ENCODE results near the gene GABRB2. TPM values are rescaled to one million over a fixed set of nuclear protein-coding genes. Genes with fewer than 3 reads are reported as not detected.
A peak's percentile ranks its signal among the peaks of the same experiment; 100 is the strongest.

The GABRB2 gene
- total RNA-seq, 3 donors from 2014 or later (not counting 1 experiment from before 2014, with no cell fraction given) = not detected

GRCh38 chr5:161546095-161546469 is 443 bp downstream of the GABRB2 start:
- Mint-ChIP-seq H3K9me3 (peaks cover 0 to 5% of the 10 kb centered on the region in 2 donors), H3K36me3 (no peaks in the 10 kb centered on the region), H3K27me3 (ENCODE audit: low read depth in 2 of 2) (peaks cover 23 to 31% of the 10 kb centered on the region in 2 donors), H3K4me3 (no peak overlapping the region), H3K4me1 (peaks cover 0 to 9% of the 10 kb centered on the region in 2 donors), H3K27ac (no peak overlapping the region)
- Histone ChIP-seq H3K4me1 (ENCODE audit: control insufficient read depth, insufficient read depth, low read length) (peaks cover 6% of the 10 kb centered on the region), H3K27me3 (ENCODE audit: control insufficient read depth, insufficient read depth, low read length) (peaks cover 13% of the 10 kb centered on the region), H3K4me3 (ENCODE audit: low read length) (no peak overlapping the region), H3K36me3 (ENCODE audit: control insufficient read depth, insufficient read depth, low read length) (no peaks in the 10 kb centered on the region), H3K9me3 (ENCODE audit: control insufficient read depth, insufficient read depth, low read length) (no peaks in the 10 kb centered on the region), H3K27ac (ENCODE audit: low read length) (no peak overlapping the region)
- no peak for DNase-seq
- no peak for TF ChIP-seq CTCF (IDR thresholded peaks at IDR 0.05)
- ATAC-seq = no peak
- WGBS (ENCODE audit: insufficient coverage) = 5% methylated on average over 8 of the region's 8 CpGs
- intact Hi-C loops (cut with micrococcal nuclease) = no loop called here

- WGBS (ENCODE audit: insufficient coverage) = 19% methylated on average over 8 of the region's 8 CpGs
- intact Hi-C loops (cut with micrococcal nuclease) = no loop called here
- Mint-ChIP-seq H3K27ac (no peak overlapping the region), H3K9me3 (peaks cover 0 to 5% of the 10 kb centered on the region in 2 donors), H3K27me3 (ENCODE audit: low read depth in 2 of 2) (peaks cover 23 to 31% of the 10 kb centered on the region in 2 donors), H3K4me1 (peaks cover 0 to 9% of the 10 kb centered on the region in 2 donors), H3K36me3 (no peaks in the 10 kb centered on the region), H3K4me3 (no peak overlapping the region)
- H3K4me3 ChIP-seq (ENCODE audit: low read length) = no peak overlapping the region
- H3K27ac ChIP-seq (ENCODE audit: low read length) = no peak overlapping the region
- H3K36me3 ChIP-seq (ENCODE audit: control insufficient read depth, insufficient read depth, low read length) = no peaks in the 10 kb centered on the region
- no peak for DNase-seq
- H3K4me1 ChIP-seq (ENCODE audit: control insufficient read depth, insufficient read depth, low read length) = peaks cover 6% of the 10 kb centered on the region
- peaks cover 13% of the 10 kb centered on the region for H3K27me3 ChIP-seq (ENCODE audit: control insufficient read depth, insufficient read depth, low read length)
- ATAC-seq = no peak
- H3K9me3 ChIP-seq (ENCODE audit: control insufficient read depth, insufficient read depth, low read length) = no peaks in the 10 kb centered on the region
- no peak for TF ChIP-seq CTCF (IDR thresholded peaks at IDR 0.05)
Observed at GRCh38 chr5:161545344-161546094, 1.0 kb downstream of the GABRB2 start.

GRCh38 chr5:161544350-161544765 is 2.2 kb downstream of the GABRB2 start:
- Histone ChIP-seq H3K36me3 (ENCODE audit: control insufficient read depth, insufficient read depth, low read length) (no peaks in the 10 kb centered on the region), H3K9me3 (ENCODE audit: control insufficient read depth, insufficient read depth, low read length) (no peaks in the 10 kb centered on the region), H3K4me3 (ENCODE audit: low read length) (no peak overlapping the region), H3K27ac (ENCODE audit: low read length) (no peak overlapping the region), H3K4me1 (ENCODE audit: control insufficient read depth, insufficient read depth, low read length) (peaks cover 6% of the 10 kb centered on the region), H3K27me3 (ENCODE audit: control insufficient read depth, insufficient read depth, low read length) (peaks cover 13% of the 10 kb centered on the region)
- H3K27me3 Mint-ChIP-seq (ENCODE audit: low read depth in 2 of 2) = peaks cover 23 to 28% of the 10 kb centered on the region in 2 donors
- 3% methylated on average over 7 of the region's 7 CpGs for WGBS (ENCODE audit: insufficient coverage)
- ATAC-seq = no peak
- no peak overlapping the region for H3K4me3 Mint-ChIP-seq
- peaks cover 0 to 9% of the 10 kb centered on the region in 2 donors for H3K4me1 Mint-ChIP-seq
- peaks cover 0 to 8% of the 10 kb centered on the region in 2 donors for H3K9me3 Mint-ChIP-seq
- TF ChIP-seq CTCF (IDR thresholded peaks at IDR 0.05) = peak; percentile 13
- H3K36me3 Mint-ChIP-seq = no peaks in the 10 kb centered on the region
- no peak overlapping the region for H3K27ac Mint-ChIP-seq
- intact Hi-C loops (cut with micrococcal nuclease) = no loop called here
- DNase-seq = peak in 1 of 2 donors; percentile 9
